HEK293 (cell line): ENCODE data around the gene VDAC1.

Experiments used
- CTCF ChIA-PET: fragments of 350-600 bp; formaldehyde crosslinking; extraction: SDS; loops from one replicate; lab custom pipeline; 2021; ENCODE audit warnings: antibody characterized with exemption; lab: Yijun Ruan, JAX
- POLR2A ChIA-PET: fragments of 300-600 bp; formaldehyde crosslinking; extraction: SDS; loops from one replicate; lab custom pipeline; 2020; ENCODE audit warnings: antibody characterized with exemption, inconsistent platforms; lab: Yijun Ruan, JAX
- H3K27ac ChIP-seq: fragments of 200-500 bp; sonication (Bioruptor generic); 2 replicates; pipeline ENCODE4 v1.5.1; 2014; ENCODE audit warnings: low read depth, low read length, control low read depth, inconsistent platforms; ENCODE audit errors: extremely low read depth
- H3K36me3 ChIP-seq, 2 experiments: fragments of 200-500 bp in 1 of 2; sonication (Bioruptor generic) in 1 of 2; 1 replicate in 1 of 2; 2 replicates in 1 of 2; pipeline ENCODE4 v1.5.1; 2014 to 2017; ENCODE audit warnings: inconsistent platforms in 2 of 2, low read length in 2 of 2; ENCODE audit not compliant: control insufficient read depth in 2 of 2, insufficient read depth in 1 of 2
- H3K4me1 ChIP-seq: fragments of 200-500 bp; sonication (Bioruptor generic); 2 replicates; pipeline ENCODE4 v1.5.1; 2014; ENCODE audit warnings: mild to moderate bottlenecking, low read length, inconsistent platforms; ENCODE audit not compliant: control insufficient read depth, insufficient read depth
- H3K4me3 ChIP-seq: 2 replicates; pipeline ENCODE4 v1.5.1; 2011; ENCODE audit warnings: low read depth, mild to moderate bottlenecking, control low read depth, low read length, moderate library complexity
- H3K9me3 ChIP-seq: fragments of 200-500 bp; sonication (Bioruptor generic); 2 replicates; pipeline ENCODE4 v1.5.1; 2014; ENCODE audit warnings: low read depth, low read length, inconsistent platforms; ENCODE audit not compliant: control insufficient read depth, insufficient read depth
- BCL11A ChIP-seq: fragments of 450-650 bp; formaldehyde crosslinking; IDR thresholded peaks from 2 replicates; pipeline ENCODE4 v1.5.1; 2016; ENCODE audit warnings: low read depth, missing biosample characterization, missing genetic modification characterization
- MEIS1 ChIP-seq: sonication (generic); formaldehyde crosslinking; IDR thresholded peaks from 2 replicates; pipeline ENCODE4 v1.8.1; 2022; ENCODE audit warnings: missing genetic modification reagents, mild to moderate bottlenecking, borderline replicate concordance
- MYNN ChIP-seq: fragments of 450-650 bp; formaldehyde crosslinking; IDR thresholded peaks from 2 replicates; pipeline ENCODE4 v1.5.1; 2016; ENCODE audit warnings: missing biosample characterization, missing genetic modification characterization, borderline replicate concordance
- WT1 ChIP-seq: fragments of 450-650 bp; formaldehyde crosslinking; IDR thresholded peaks from 2 replicates; pipeline ENCODE4 v1.5.1; 2016; ENCODE audit warnings: missing biosample characterization, missing genetic modification characterization
- ZBTB8A ChIP-seq: fragments of 450-650 bp; formaldehyde crosslinking; IDR thresholded peaks from 2 replicates; pipeline ENCODE4 v1.5.1; 2016; ENCODE audit warnings: missing biosample characterization, missing genetic modification characterization
- ZNF114 ChIP-seq: fragments of 450-650 bp; formaldehyde crosslinking; IDR thresholded peaks from 2 replicates; pipeline ENCODE4 v1.5.0; 2017; ENCODE audit warnings: missing biosample characterization, missing genetic modification characterization
- ZNF133 ChIP-seq: fragments of 450-650 bp; formaldehyde crosslinking; IDR thresholded peaks from 2 replicates; pipeline ENCODE4 v1.5.1; 2016; ENCODE audit warnings: missing biosample characterization, missing genetic modification characterization
- ZNF202 ChIP-seq: fragments of 450-650 bp; formaldehyde crosslinking; IDR thresholded peaks from 2 replicates; pipeline ENCODE4 v1.5.1; 2016; ENCODE audit warnings: missing biosample characterization, missing genetic modification characterization, borderline replicate concordance
- ZNF366 ChIP-seq: fragments of 450-650 bp; formaldehyde crosslinking; conservative IDR thresholded peaks from 2 replicates; pipeline ENCODE4 v1.5.1; 2016; ENCODE audit warnings: missing biosample characterization, missing genetic modification characterization
- ZNF521 ChIP-seq: fragments of 450-650 bp; formaldehyde crosslinking; IDR thresholded peaks from 2 replicates; pipeline ENCODE4 v1.5.1; 2017; ENCODE audit warnings: missing biosample characterization, mild to moderate bottlenecking, missing genetic modification characterization
- ZNF654 ChIP-seq: fragments of 450-650 bp; formaldehyde crosslinking; IDR thresholded peaks from 2 replicates; pipeline ENCODE4 v1.5.1; 2016; ENCODE audit warnings: low read depth, missing biosample characterization, missing genetic modification characterization
- ZNF658 ChIP-seq: fragments of 450-650 bp; formaldehyde crosslinking; IDR thresholded peaks from 2 replicates; pipeline ENCODE4; 2016; ENCODE audit warnings: missing biosample characterization, missing genetic modification characterization
- ZNF791 ChIP-seq: fragments of 450-650 bp; formaldehyde crosslinking; IDR thresholded peaks from 2 replicates; pipeline ENCODE4 v1.5.1; 2016; ENCODE audit warnings: missing biosample characterization, missing genetic modification characterization
- TF ChIP-seq, protein P1 (sequence below): fragments of 450-650 bp; IDR thresholded peaks from 2 replicates; pipeline ENCODE4 v1.5.1; 2018; ENCODE audit warnings: missing biosample characterization, mild to moderate bottlenecking, missing genetic modification characterization
- TF ChIP-seq, protein P2 (sequence below): fragments of 450-650 bp; formaldehyde crosslinking; IDR thresholded peaks from 2 replicates; pipeline ENCODE4 v1.5.1; 2016; ENCODE audit warnings: missing biosample characterization, missing genetic modification characterization
- TF ChIP-seq, protein P3 (sequence below): IDR thresholded peaks from 2 replicates; pipeline ENCODE4 v1.6.1; 2011; ENCODE audit warnings: mild to moderate bottlenecking, low read depth, low read length, borderline replicate concordance
- TF ChIP-seq, protein P4 (sequence below): fragments of 450-650 bp; formaldehyde crosslinking; IDR thresholded peaks from 2 replicates; pipeline ENCODE4 v1.5.1; 2016; ENCODE audit warnings: missing biosample characterization, missing genetic modification characterization
- TF ChIP-seq, protein P5 (sequence below): fragments of 450-650 bp; formaldehyde crosslinking; IDR thresholded peaks from 2 replicates; pipeline ENCODE4 v1.5.1; 2016; ENCODE audit warnings: missing biosample characterization, missing genetic modification characterization
- TF ChIP-seq, protein P6 (sequence below): fragments of 450-650 bp; formaldehyde crosslinking; IDR thresholded peaks from 2 replicates; pipeline ENCODE4 v1.5.1; 2016; ENCODE audit warnings: missing biosample characterization, missing genetic modification characterization
- TF ChIP-seq, protein P7 (sequence below): fragments of 450-650 bp; formaldehyde crosslinking; IDR thresholded peaks from 2 replicates; pipeline ENCODE4 v1.5.1; 2016; ENCODE audit warnings: missing biosample characterization, missing genetic modification characterization, borderline replicate concordance
- TF ChIP-seq, protein P8 (sequence below): sonication (generic); formaldehyde crosslinking; IDR thresholded peaks from 2 replicates; pipeline ENCODE4 v1.8.1; 2022; ENCODE audit warnings: mild to moderate bottlenecking, moderate library complexity, missing genetic modification reagents

VDAC1 gene

DNA sequence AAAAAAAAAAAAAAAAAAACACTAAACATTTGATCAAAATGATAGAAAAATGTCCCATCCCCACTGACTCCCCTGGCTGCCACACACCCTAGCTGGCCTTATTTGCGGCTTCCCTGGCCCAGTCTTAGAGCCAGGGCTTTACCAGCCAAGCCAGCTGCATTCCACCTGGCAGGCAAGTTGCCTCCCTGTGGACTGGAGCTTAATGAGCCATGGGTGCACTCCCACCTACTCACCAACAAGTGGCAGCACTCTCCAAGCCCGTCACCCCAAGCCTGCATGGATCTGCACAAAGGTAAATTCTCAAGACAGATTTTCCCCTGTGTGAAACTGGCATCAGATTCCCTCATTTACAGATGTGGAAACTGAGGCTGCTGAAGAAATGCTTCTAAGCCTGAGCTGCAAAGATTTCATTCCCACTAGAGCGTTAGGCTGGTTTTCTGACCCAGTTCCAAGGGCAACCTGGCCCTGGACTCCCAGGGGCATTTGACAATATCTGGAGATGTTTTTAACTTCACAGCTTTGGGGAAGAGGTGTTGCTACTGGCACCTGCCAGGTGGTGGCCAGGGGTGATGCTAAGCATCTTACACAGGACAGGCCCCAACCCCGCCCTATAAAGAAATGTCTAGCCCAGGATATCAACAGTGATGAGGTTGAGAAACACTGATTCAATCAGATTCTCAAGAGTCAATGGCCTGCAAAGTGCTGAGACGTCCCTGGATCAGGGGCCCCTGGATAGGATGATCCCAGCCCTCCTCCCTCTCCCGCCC lies 21.9 kb upstream of the VDAC1 start:
- Histone ChIP-seq H3K36me3 (no peaks in the 10 kb centered on the region), H3K9me3 (no peaks in the 10 kb centered on the region), H3K27ac (no peak overlapping the region), H3K4me1 (no peaks in the 10 kb centered on the region), H3K4me3 (no peak overlapping the region)
- ChIA-PET CTCF (interaction anchor here (0.5 to 4.1 kb wide), 21 partner anchors 9 to 1081 kb away, joined by 3 to 53 read pairs (median 3); no protein-coding TSS in a partner anchor), POLR2A (no interaction called here)
- TF ChIP-seq ZNF366 (tag by site-specific recombination), result no peak
- peak; percentile 34; the same call in 1 of the 2 replicates for TF ChIP-seq ZNF654 (tag by site-specific recombination)
- no peak for TF ChIP-seq ZNF114 (tag by site-specific recombination)
- TF ChIP-seq, protein P1, sequence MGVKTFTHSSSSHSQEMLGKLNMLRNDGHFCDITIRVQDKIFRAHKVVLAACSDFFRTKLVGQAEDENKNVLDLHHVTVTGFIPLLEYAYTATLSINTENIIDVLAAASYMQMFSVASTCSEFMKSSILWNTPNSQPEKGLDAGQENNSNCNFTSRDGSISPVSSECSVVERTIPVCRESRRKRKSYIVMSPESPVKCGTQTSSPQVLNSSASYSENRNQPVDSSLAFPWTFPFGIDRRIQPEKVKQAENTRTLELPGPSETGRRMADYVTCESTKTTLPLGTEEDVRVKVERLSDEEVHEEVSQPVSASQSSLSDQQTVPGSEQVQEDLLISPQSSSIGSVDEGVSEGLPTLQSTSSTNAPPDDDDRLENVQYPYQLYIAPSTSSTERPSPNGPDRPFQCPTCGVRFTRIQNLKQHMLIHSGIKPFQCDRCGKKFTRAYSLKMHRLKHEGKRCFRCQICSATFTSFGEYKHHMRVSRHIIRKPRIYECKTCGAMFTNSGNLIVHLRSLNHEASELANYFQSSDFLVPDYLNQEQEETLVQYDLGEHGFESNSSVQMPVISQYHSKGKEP (tag by site-specific recombination), result 0 out of 2 replicates have a peak, but pooled peaks have one; percentile 12
- TF ChIP-seq WT1 (tag by site-specific recombination), result no peak
- TF ChIP-seq, protein P2, sequence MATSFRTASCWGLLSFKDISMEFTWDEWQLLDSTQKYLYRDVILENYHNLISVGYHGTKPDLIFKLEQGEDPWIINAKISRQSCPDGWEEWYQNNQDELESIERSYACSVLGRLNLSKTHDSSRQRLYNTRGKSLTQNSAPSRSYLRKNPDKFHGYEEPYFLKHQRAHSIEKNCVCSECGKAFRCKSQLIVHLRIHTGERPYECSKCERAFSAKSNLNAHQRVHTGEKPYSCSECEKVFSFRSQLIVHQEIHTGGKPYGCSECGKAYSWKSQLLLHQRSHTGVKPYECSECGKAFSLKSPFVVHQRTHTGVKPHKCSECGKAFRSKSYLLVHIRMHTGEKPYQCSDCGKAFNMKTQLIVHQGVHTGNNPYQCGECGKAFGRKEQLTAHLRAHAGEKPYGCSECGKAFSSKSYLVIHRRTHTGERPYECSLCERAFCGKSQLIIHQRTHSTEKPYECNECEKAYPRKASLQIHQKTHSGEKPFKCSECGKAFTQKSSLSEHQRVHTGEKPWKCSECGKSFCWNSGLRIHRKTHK (tag by site-specific recombination), result no peak
- no peak for TF ChIP-seq ZNF658 (tag by site-specific recombination)
- no peak for TF ChIP-seq ZBTB8A
- TF ChIP-seq ZNF133 (tag by site-specific recombination), result no peak
- no peak for TF ChIP-seq ZNF521 (tag by site-specific recombination)
- TF ChIP-seq, protein P3, sequence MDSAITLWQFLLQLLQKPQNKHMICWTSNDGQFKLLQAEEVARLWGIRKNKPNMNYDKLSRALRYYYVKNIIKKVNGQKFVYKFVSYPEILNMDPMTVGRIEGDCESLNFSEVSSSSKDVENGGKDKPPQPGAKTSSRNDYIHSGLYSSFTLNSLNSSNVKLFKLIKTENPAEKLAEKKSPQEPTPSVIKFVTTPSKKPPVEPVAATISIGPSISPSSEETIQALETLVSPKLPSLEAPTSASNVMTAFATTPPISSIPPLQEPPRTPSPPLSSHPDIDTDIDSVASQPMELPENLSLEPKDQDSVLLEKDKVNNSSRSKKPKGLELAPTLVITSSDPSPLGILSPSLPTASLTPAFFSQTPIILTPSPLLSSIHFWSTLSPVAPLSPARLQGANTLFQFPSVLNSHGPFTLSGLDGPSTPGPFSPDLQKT, result no peak
- TF ChIP-seq, protein P4, sequence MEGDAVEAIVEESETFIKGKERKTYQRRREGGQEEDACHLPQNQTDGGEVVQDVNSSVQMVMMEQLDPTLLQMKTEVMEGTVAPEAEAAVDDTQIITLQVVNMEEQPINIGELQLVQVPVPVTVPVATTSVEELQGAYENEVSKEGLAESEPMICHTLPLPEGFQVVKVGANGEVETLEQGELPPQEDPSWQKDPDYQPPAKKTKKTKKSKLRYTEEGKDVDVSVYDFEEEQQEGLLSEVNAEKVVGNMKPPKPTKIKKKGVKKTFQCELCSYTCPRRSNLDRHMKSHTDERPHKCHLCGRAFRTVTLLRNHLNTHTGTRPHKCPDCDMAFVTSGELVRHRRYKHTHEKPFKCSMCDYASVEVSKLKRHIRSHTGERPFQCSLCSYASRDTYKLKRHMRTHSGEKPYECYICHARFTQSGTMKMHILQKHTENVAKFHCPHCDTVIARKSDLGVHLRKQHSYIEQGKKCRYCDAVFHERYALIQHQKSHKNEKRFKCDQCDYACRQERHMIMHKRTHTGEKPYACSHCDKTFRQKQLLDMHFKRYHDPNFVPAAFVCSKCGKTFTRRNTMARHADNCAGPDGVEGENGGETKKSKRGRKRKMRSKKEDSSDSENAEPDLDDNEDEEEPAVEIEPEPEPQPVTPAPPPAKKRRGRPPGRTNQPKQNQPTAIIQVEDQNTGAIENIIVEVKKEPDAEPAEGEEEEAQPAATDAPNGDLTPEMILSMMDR (tag by site-specific recombination), result peak; percentile 76
- TF ChIP-seq ZNF202 (tag by site-specific recombination), result no peak
- TF ChIP-seq, protein P5, sequence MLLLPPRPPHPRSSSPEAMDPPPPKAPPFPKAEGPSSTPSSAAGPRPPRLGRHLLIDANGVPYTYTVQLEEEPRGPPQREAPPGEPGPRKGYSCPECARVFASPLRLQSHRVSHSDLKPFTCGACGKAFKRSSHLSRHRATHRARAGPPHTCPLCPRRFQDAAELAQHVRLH, result no peak
- TF ChIP-seq, protein P6, sequence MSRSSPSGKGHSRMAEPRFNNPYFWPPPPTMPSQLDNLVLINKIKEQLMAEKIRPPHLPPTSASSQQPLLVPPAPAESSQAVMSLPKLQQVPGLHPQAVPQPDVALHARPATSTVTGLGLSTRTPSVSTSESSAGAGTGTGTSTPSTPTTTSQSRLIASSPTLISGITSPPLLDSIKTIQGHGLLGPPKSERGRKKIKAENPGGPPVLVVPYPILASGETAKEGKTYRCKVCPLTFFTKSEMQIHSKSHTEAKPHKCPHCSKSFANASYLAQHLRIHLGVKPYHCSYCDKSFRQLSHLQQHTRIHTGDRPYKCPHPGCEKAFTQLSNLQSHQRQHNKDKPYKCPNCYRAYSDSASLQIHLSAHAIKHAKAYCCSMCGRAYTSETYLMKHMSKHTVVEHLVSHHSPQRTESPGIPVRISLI (tag by site-specific recombination), result peak; percentile 66
- no peak for TF ChIP-seq BCL11A
- TF ChIP-seq, protein P7, sequence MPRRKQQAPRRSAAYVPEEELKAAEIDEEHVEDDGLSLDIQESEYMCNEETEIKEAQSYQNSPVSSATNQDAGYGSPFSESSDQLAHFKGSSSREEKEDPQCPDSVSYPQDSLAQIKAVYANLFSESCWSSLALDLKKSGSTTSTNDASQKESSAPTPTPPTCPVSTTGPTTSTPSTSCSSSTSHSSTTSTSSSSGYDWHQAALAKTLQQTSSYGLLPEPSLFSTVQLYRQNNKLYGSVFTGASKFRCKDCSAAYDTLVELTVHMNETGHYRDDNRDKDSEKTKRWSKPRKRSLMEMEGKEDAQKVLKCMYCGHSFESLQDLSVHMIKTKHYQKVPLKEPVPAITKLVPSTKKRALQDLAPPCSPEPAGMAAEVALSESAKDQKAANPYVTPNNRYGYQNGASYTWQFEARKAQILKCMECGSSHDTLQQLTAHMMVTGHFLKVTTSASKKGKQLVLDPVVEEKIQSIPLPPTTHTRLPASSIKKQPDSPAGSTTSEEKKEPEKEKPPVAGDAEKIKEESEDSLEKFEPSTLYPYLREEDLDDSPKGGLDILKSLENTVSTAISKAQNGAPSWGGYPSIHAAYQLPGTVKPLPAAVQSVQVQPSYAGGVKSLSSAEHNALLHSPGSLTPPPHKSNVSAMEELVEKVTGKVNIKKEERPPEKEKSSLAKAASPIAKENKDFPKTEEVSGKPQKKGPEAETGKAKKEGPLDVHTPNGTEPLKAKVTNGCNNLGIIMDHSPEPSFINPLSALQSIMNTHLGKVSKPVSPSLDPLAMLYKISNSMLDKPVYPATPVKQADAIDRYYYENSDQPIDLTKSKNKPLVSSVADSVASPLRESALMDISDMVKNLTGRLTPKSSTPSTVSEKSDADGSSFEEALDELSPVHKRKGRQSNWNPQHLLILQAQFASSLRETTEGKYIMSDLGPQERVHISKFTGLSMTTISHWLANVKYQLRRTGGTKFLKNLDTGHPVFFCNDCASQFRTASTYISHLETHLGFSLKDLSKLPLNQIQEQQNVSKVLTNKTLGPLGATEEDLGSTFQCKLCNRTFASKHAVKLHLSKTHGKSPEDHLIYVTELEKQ (tag by site-specific recombination), result no peak
- TF ChIP-seq ZNF791 (tag by site-specific recombination), result no peak
- TF ChIP-seq, protein P8, sequence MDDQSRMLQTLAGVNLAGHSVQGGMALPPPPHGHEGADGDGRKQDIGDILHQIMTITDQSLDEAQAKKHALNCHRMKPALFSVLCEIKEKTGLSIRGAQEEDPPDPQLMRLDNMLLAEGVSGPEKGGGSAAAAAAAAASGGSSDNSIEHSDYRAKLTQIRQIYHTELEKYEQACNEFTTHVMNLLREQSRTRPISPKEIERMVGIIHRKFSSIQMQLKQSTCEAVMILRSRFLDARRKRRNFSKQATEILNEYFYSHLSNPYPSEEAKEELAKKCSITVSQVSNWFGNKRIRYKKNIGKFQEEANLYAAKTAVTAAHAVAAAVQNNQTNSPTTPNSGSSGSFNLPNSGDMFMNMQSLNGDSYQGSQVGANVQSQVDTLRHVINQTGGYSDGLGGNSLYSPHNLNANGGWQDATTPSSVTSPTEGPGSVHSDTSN (CRISPR knock-in tag), result no peak
- TF ChIP-seq MYNN (tag by site-specific recombination), result no peak
- TF ChIP-seq MEIS1 (CRISPR knock-in tag), result no peak
